Lung (tissue), 16 donors: ENCODE measurements around the gene CLPX. TPM values are rescaled to one million over a fixed set of nuclear protein-coding genes. Genes with fewer than 3 reads are reported as not detected.

Experiments used
- ATAC-seq: fragments of 200-7000 bp; cut with Tn5 transposase; one replicate; pipeline ENCODE4 v1.9.1; 2020; ENCODE audit warnings: moderate number of reproducible peaks; ENCODE audit not compliant: insufficient read depth, low FRiP score
- DNase-seq, 3 donors: peaks; one replicate each; pipeline ENCODE4 v3.0.0-alpha.2; 2013 to 2017
- H3K27ac ChIP-seq, 2 donors: one replicate each; pipeline ENCODE4 v1.5.1; 2013; ENCODE audit warnings: mild to moderate bottlenecking in 2 of 2, moderate library complexity in 2 of 2, control low read depth in 1 of 2, inconsistent platforms in 1 of 2, low read depth in 1 of 2, low read length in 1 of 2
- H3K27me3 ChIP-seq, 3 donors: one replicate each; pipeline ENCODE4 v1.5.1; 2013; ENCODE audit warnings: low read length in 2 of 3; ENCODE audit not compliant: control insufficient read depth in 3 of 3, insufficient read depth in 3 of 3
- H3K36me3 ChIP-seq, 4 donors: one replicate each; pipeline ENCODE4 v1.5.1; 2013; ENCODE audit warnings: low read length in 4 of 4, mild to moderate bottlenecking in 1 of 4, moderate library complexity in 1 of 4; ENCODE audit not compliant: control insufficient read depth in 4 of 4, insufficient read depth in 4 of 4
- H3K4me1 ChIP-seq, 5 donors: one replicate each; pipeline ENCODE4 v1.5.1; 2013; ENCODE audit warnings: low read length in 5 of 5, mild to moderate bottlenecking in 2 of 5, moderate library complexity in 1 of 5; ENCODE audit not compliant: control insufficient read depth in 5 of 5, insufficient read depth in 5 of 5
- H3K4me3 ChIP-seq: one replicate; pipeline ENCODE4 v1.5.1; 2013; ENCODE audit warnings: mild to moderate bottlenecking, control low read depth, moderate library complexity
- H3K9ac ChIP-seq, 2 donors: one replicate each; pipeline ENCODE4 v1.5.1; 2013; ENCODE audit warnings: low read length in 2 of 2, control low read depth in 1 of 2; ENCODE audit not compliant: insufficient read depth in 1 of 2
- H3K9me3 ChIP-seq, 4 donors: one replicate each; pipeline ENCODE4 v1.5.1; 2013; ENCODE audit warnings: low read length in 3 of 4, mild to moderate bottlenecking in 1 of 4, moderate library complexity in 1 of 4; ENCODE audit not compliant: control insufficient read depth in 4 of 4, insufficient read depth in 3 of 4
- WGBS, 2 donors: extraction: QIAGEN DNeasy Blood & Tissue Kit; methylation state at CpG; one replicate each; pipeline ENCODE4 v1.1.7; 2013; 5-methylcytosine and 5-hydroxymethylcytosine counted together
- long read RNA-seq, 5 donors: transcript quantifications; one replicate each; lab custom pipeline, GENCODE V29; 2026
- polyA plus RNA-seq, 2 donors: library from polyadenylated mRNA; stranded (reverse); fragments of 200-250 nt; gene quantifications; one replicate each; pipeline ENCODE4 v1.2.1, GENCODE V29; 2013
- total RNA-seq, 2 donors: library from RNA; depleted of rRNA in 1 of 2; stranded (reverse); fragments of >200 nt in 1 of 2; gene quantifications; one replicate each; pipeline ENCODE4 v1.2.1, GENCODE V29; 2014 to 2021
- TF ChIP-seq, protein P1 (sequence below): IDR thresholded peaks from 2 replicates; pipeline ENCODE4 v1.5.1; 2012; ENCODE audit warnings: mild to moderate bottlenecking; ENCODE audit errors: control extremely low read depth, extremely low read depth
- donor health status: control.
- donor health status: control.
- donor health status: Bipolar disorder and iron deficiency.
- donor health status: healthy.
- donor health status: DM: yes; HTN: yes; CAD: no.

The CLPX gene
- total RNA-seq (10 to 100 TPM; 43.1 to 93.6 TPM), polyA plus RNA-seq (10 to 100 TPM; 11.2 to 19.6 TPM)
- long read RNA-seq, donor 1, full-length matches to known transcripts, result 3 of 9 reads
- long read RNA-seq, donor 1, partial matches to known transcripts, result 6 of 9 reads
- long read RNA-seq, donor 1, other reads (novel, unspliced or antisense), result 0 of 9 reads
- long read RNA-seq, donor 2, result 0 reads
- long read RNA-seq, donor 3, full-length matches to known transcripts, result 3 of 3 reads
- long read RNA-seq, donor 3, partial matches to known transcripts, result 0 of 3 reads
- long read RNA-seq, donor 3, other reads (novel, unspliced or antisense), result 0 of 3 reads
- long read RNA-seq, donor 4, full-length matches to known transcripts, result 1 of 15 reads
- long read RNA-seq, donor 4, partial matches to known transcripts, result 14 of 15 reads
- long read RNA-seq, donor 4, other reads (novel, unspliced or antisense), result 0 of 15 reads
- long read RNA-seq, donor 5, full-length matches to known transcripts, result 2 of 13 reads
- long read RNA-seq, donor 5, partial matches to known transcripts, result 11 of 13 reads
- long read RNA-seq, donor 5, other reads (novel, unspliced or antisense), result 0 of 13 reads

DNA sequence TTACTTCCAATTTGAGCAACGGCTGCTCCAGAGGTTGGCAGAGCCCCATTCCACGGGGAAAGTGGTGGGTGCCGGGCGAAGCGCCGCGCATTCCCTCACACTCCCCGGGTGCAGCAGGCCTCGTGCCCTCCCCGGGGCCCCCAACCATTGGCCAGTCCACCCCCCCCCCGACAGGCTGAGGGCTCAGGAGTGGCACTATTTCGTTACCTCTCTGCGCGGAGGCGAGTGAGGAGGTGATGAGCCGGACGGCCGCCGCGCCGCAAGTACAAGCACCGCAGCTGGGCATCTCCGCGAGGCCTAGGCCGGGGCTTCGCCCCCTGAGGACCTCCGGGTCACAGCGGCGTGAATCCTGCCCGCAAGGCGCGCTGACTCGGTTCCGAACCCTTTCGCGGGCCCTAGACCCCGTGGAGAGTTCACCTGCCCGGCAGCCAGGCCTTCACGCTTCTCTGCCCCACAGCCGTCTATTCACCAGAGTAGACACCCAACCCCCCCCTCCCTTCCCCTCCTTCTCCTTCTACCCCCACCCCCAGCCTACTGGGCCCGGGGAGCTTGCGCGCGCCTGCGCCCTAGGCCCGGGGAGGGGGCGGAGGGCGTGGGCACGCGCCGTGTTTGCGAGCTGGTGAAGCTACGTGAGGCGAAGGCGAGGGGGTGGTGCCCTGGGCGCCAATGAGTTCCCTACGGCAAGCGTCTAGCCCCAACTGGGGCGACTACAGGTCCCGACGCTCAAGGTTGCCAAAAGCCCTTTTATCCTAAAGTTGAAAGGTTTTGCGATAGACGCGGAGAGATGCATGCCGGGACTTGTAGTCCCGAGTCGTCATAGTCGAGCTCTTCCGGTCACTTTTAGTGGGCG is at the start of gene CLPX:
CLPX (minus strand) TSS at position 475 of the 850 bp plus-strand sequence; CDS start at position 286, 189 bp downstream.
- no peaks in the 10 kb centered on the region for H3K9me3 ChIP-seq
- peaks cover 0 to 5% (median 2%) of the 10 kb centered on the region in 4 donors for H3K36me3 ChIP-seq
- DNase-seq (peak; percentile 91 to 97 (median 95)), ATAC-seq (peak; percentile 96)
- peaks cover 0 to 14% (median 3%) of the 10 kb centered on the region in 5 donors for H3K4me1 ChIP-seq
- WGBS, 2 donors, result 0% methylated on average over 62 to 70 of the region's 70 CpGs
- peak within 1 kb of the TSS; percentile 97 to 98 for H3K27ac ChIP-seq
- TF ChIP-seq, protein P1, sequence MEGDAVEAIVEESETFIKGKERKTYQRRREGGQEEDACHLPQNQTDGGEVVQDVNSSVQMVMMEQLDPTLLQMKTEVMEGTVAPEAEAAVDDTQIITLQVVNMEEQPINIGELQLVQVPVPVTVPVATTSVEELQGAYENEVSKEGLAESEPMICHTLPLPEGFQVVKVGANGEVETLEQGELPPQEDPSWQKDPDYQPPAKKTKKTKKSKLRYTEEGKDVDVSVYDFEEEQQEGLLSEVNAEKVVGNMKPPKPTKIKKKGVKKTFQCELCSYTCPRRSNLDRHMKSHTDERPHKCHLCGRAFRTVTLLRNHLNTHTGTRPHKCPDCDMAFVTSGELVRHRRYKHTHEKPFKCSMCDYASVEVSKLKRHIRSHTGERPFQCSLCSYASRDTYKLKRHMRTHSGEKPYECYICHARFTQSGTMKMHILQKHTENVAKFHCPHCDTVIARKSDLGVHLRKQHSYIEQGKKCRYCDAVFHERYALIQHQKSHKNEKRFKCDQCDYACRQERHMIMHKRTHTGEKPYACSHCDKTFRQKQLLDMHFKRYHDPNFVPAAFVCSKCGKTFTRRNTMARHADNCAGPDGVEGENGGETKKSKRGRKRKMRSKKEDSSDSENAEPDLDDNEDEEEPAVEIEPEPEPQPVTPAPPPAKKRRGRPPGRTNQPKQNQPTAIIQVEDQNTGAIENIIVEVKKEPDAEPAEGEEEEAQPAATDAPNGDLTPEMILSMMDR, result no peak
- H3K9ac ChIP-seq, result peak within 1 kb of the TSS; percentile 80 to 94
- peak within 1 kb of the TSS; percentile 93 for H3K4me3 ChIP-seq
- no peaks in the 10 kb centered on the region for H3K27me3 ChIP-seq

DNA sequence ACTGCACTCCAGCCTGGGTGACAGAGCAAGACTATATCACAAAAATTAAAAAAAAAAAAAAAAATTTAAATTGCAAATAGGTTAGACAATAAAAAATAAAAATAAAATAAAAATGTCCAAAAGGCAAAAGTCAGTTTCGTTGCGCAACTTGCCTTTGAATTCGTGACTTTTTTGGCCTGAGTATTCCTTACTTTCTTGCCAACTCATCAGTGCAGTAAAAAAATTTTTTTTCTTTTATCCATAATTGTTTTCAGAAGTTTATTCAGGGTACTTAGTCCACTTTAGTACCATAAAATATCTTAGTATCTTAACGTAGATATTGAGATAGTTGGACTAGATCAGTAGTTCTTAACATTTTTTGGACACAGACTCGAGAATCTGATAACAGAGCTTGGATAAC is 48.6 kb upstream of the CLPX start:
- 77 to 80% methylated on average over 5 of the region's 5 CpGs for WGBS, 2 donors
- Histone ChIP-seq H3K36me3 (no peaks in the 10 kb centered on the region), H3K9me3 (no peaks in the 10 kb centered on the region), H3K4me3 (no peak overlapping the region), H3K4me1 (peaks cover 0 to 12% (median 0%) of the 10 kb centered on the region in 5 donors), H3K27me3 (no peaks in the 10 kb centered on the region), H3K27ac (no peak overlapping the region), H3K9ac (no peak overlapping the region)
- TF ChIP-seq, protein P1, result no peak
- DNase-seq (peak in 2 of 3 donors; percentile 44 to 62), ATAC-seq (no peak)

DNA sequence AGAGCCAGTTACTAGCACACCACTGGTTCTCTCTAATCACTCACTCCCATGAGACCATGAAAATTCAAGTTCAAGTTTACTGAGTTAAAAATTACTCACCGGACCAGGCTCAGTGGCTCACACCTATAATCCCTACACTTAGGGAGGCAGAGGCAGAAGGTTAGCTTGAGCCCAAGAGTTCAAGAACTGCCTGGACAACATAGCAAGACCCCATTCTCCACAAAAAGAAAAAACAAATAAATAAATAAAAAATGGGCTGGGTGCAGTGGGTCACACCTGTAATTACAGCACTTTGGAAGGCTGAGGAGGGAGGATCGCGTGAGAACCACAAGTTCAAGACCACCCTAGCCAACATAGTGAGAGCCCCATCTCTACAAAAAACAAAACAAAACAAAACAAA is 47.4 kb upstream of the CLPX start:
- H3K36me3 ChIP-seq, result no peaks in the 10 kb centered on the region
- TF ChIP-seq, protein P1, result no peak

More for the DNA sequence above, 47.4 kb upstream of the CLPX start:
- H3K9me3 ChIP-seq, result no peaks in the 10 kb centered on the region
- DNase-seq, result no peak
- WGBS, 2 donors, result 80 to 98% methylated on average over 3 of the region's 3 CpGs
- H3K27me3 ChIP-seq, result no peaks in the 10 kb centered on the region
- H3K4me1 ChIP-seq, result peaks cover 0 to 12% (median 2%) of the 10 kb centered on the region in 5 donors
- no peak overlapping the region for H3K27ac ChIP-seq
- H3K9ac ChIP-seq, result no peak overlapping the region
- no peak overlapping the region for H3K4me3 ChIP-seq
- no peak for ATAC-seq
